Panc1 (cell line): ENCODE measurements around the gene ARHGEF37. TPM values are rescaled to one million over a fixed set of nuclear protein-coding genes. Genes with fewer than 3 reads are reported as not detected.

ENCODE experiments used
- ATAC-seq: fragments of 200-7000 bp; cut with Tn5 transposase; 2 replicates; pipeline ENCODE4 v1.9.1; 2020; ENCODE audit warnings: mild to moderate bottlenecking, moderate library complexity
- BruUV-seq: library from RNA; stranded (reverse); fragments of 400-500 nt; replicated peaks from 2 replicates; lab custom pipeline; 2021; lab: Mats Ljungman, UMichigan
- CTCF ChIA-PET: fragments of 300-600 bp; sonication (Branson Sonifier 250); formaldehyde crosslinking; loops from one replicate; lab custom pipeline; 2022; ENCODE audit warnings: antibody characterized with exemption; lab: Charles Lee
- POLR2A ChIA-PET: fragments of 300-600 bp; sonication (Branson Sonifier 250); formaldehyde crosslinking; loops from one replicate; lab custom pipeline; 2022; ENCODE audit warnings: antibody characterized with exemption; lab: Charles Lee
- DNase-seq: peaks from one replicate; pipeline ENCODE4 v3.0.0-alpha.2; 2010; ENCODE audit warnings: low read depth, low spot score
- H3K27ac ChIP-seq: 2 replicates; pipeline ENCODE4 v1.5.1; 2011; ENCODE audit warnings: mild to moderate bottlenecking, low read length, inconsistent platforms
- H3K27me3 ChIP-seq: fragments of 200-500 bp; sonication (Bioruptor generic); 2 replicates; pipeline ENCODE4 v1.6.0; 2014; ENCODE audit warnings: low read length, inconsistent platforms; ENCODE audit not compliant: control insufficient read depth, insufficient read depth
- H3K36me3 ChIP-seq: fragments of 200-500 bp; sonication (Bioruptor generic); 2 replicates; pipeline ENCODE4 v1.5.1; 2014; ENCODE audit warnings: inconsistent platforms, mild to moderate bottlenecking, low read length, moderate library complexity; ENCODE audit not compliant: control insufficient read depth, insufficient read depth
- H3K4me1 ChIP-seq: 2 replicates; pipeline ENCODE4 v1.5.1; 2011; ENCODE audit warnings: inconsistent platforms, mild to moderate bottlenecking, low read length, moderate library complexity; ENCODE audit not compliant: control insufficient read depth, insufficient read depth
- H3K4me3 ChIP-seq, 2 experiments: 2 replicates each; pipeline ENCODE4 v1.5.1; 2011 to 2012; ENCODE audit warnings: low read depth in 2 of 2, low read length in 2 of 2, mild to moderate bottlenecking in 2 of 2, inconsistent platforms in 1 of 2, moderate library complexity in 1 of 2
- H3K9me3 ChIP-seq: fragments of 200-500 bp; sonication (Bioruptor generic); 2 replicates; pipeline ENCODE4 v1.5.1; 2014; ENCODE audit warnings: low read depth, mild to moderate bottlenecking, inconsistent platforms, low read length, moderate library complexity; ENCODE audit not compliant: control insufficient read depth, insufficient read depth
- CTCF ChIP-seq: fragments of 450-650 bp; IDR thresholded peaks from 2 replicates; pipeline ENCODE4 v1.5.1; 2017; ENCODE audit warnings: mild to moderate bottlenecking
- POLR2AphosphoS5 ChIP-seq: IDR thresholded peaks from 2 replicates; pipeline ENCODE4 v1.6.1; 2012; ENCODE audit warnings: mild to moderate bottlenecking, low read depth, low read length, moderate library complexity
- REST ChIP-seq, 2 experiments: IDR thresholded peaks; 2 replicates each; pipeline ENCODE4 v1.6.1; 2011 to 2012; ENCODE audit warnings: low read depth in 2 of 2, control low read depth in 1 of 2, low read length in 1 of 2, mild to moderate bottlenecking in 1 of 2, moderate library complexity in 1 of 2; ENCODE audit not compliant: insufficient read depth in 1 of 2
- SIN3A ChIP-seq: IDR thresholded peaks from 2 replicates; pipeline ENCODE4 v1.6.1; 2012; ENCODE audit warnings: low read depth, mild to moderate bottlenecking, low read length, moderate library complexity, borderline replicate concordance; ENCODE audit not compliant: insufficient read depth
- TCF7L2 ChIP-seq: IDR thresholded peaks from 2 replicates; pipeline ENCODE4 v1.6.1; 2011; ENCODE audit warnings: mild to moderate bottlenecking, low read depth, low read length, inconsistent platforms
- in situ Hi-C: cut with HindIII; loops from 2 replicates; pipeline ENCODE4 v1.10.0; 2016; ENCODE audit warnings: low sequenced_read_pairs, low pct_unique_long_range_greater_than_20kb
- intact Hi-C: fragments of 100-400 bp; cut with micrococcal nuclease; formaldehyde crosslinking; loops from one replicate; pipeline ENCODE4 v1.10.0; 2022; ENCODE audit not compliant: unreplicated experiment
- total RNA-seq: library from RNA; stranded (reverse); gene quantifications from one replicate; pipeline ENCODE4 v1.2.1, GENCODE V29; 2021; ENCODE audit not compliant: unreplicated experiment

The ARHGEF37 gene
- total RNA-seq, 1 experiment from 2014 or later = 3.2 TPM

GRCh38 chr5:149611326-149611725 is 30.0 kb downstream of the ARHGEF37 start:
- TF ChIP-seq REST (IDR thresholded peaks at IDR 0.05; ENCODE audit: insufficient read depth in 1 of 2, low read depth in 2 of 2, low read length in 1 of 2) = no peak
- no peak for TF ChIP-seq TCF7L2
- no peak for TF ChIP-seq CTCF
- no peak for TF ChIP-seq SIN3A
- no peak for TF ChIP-seq POLR2AphosphoS5
- H3K27ac ChIP-seq = no peak overlapping the region
- no TSS peak for BruUV-seq
- DNase-seq = no peak
- in situ Hi-C loops = no loop called here
- no peaks in the 10 kb centered on the region for H3K27me3 ChIP-seq
- no peaks in the 10 kb centered on the region for H3K9me3 ChIP-seq
- no peaks in the 10 kb centered on the region for H3K4me1 ChIP-seq
- POLR2A ChIA-PET = interaction anchor here (0.5 to 0.6 kb wide), 2 partner anchors 221 to 840 kb away, joined by 3 to 4 read pairs; no protein-coding TSS in a partner anchor
- intact Hi-C loops = no loop called here
- peak; percentile 49; the same call in 1 of the 2 replicates for ATAC-seq
- CTCF ChIA-PET = interaction anchor here (0.6 kb wide), 1 partner anchor 10 kb away, joined by 7 read pairs; no protein-coding TSS in a partner anchor
- no peaks in the 10 kb centered on the region for H3K36me3 ChIP-seq
- H3K4me3 ChIP-seq = no peak overlapping the region

GRCh38 chr5:149614034-149614907 is 33.0 kb downstream of the ARHGEF37 start:
- H3K4me3 ChIP-seq = no peak overlapping the region
- POLR2A ChIA-PET = interaction anchor here (0.6 kb wide), 1 partner anchor 18 kb away, joined by 3 read pairs; no protein-coding TSS in a partner anchor
- H3K27ac ChIP-seq = no peak overlapping the region
- H3K4me1 ChIP-seq = peaks cover 5% of the 10 kb centered on the region; the same call in 1 of the 2 replicates
- DNase-seq = no peak
- CTCF ChIA-PET = interaction anchor here (0.7 kb wide), 1 partner anchor 23 kb away, joined by 3 read pairs; no protein-coding TSS in a partner anchor
- intact Hi-C loops (no loop called here), in situ Hi-C loops (no loop called here)
- TF ChIP-seq REST (IDR thresholded peaks at IDR 0.05; ENCODE audit: insufficient read depth in 1 of 2, low read depth in 2 of 2, low read length in 1 of 2) (no peak), SIN3A (no peak), TCF7L2 (no peak), POLR2AphosphoS5 (no peak), CTCF (no peak)
- no peak for ATAC-seq
- no peaks in the 10 kb centered on the region for H3K27me3 ChIP-seq
- H3K36me3 ChIP-seq = no peaks in the 10 kb centered on the region
- no peaks in the 10 kb centered on the region for H3K9me3 ChIP-seq
- BruUV-seq = no TSS peak
